Measurements from ENCODE around the gene LGI1.

The LGI1 gene

GRCh38 chr10:93757801-93758507 is at the start of gene LGI1:
Gene LGI1, plus strand, starts transcription at chr10:93757936. Its CDS starts 209 bp downstream, at chr10:93758145.
- no peak for DNase-seq (ENCODE audit: low read depth in 3 of 3, low spot score in 1 of 3)

GRCh38 chr10:93710333-93710909 is 47.3 kb upstream of the LGI1 start:
- DNase-seq (ENCODE audit: low read depth in 3 of 3, low spot score in 1 of 3) = no peak

GRCh38 chr10:93711891-93712290 is 45.8 kb upstream of the LGI1 start:
- no peak for DNase-seq (ENCODE audit: low read depth in 3 of 3, low spot score in 1 of 3)

- no peak for DNase-seq (ENCODE audit: low read depth in 3 of 3, low spot score in 1 of 3)
Measured at GRCh38 chr10:93712593-93712992, 45.1 kb upstream of the LGI1 start.

- no peak for DNase-seq (ENCODE audit: low read depth in 3 of 3, low spot score in 1 of 3)
Measured at GRCh38 chr10:93715345-93715744, 42.4 kb upstream of the LGI1 start.

- DNase-seq (ENCODE audit: low read depth in 3 of 3, low spot score in 1 of 3) = no peak
Measured at GRCh38 chr10:93716766-93717165, 41.0 kb upstream of the LGI1 start.

- DNase-seq (ENCODE audit: low read depth in 3 of 3, low spot score in 1 of 3) = no peak
Measured at GRCh38 chr10:93718937-93719725, 38.6 kb upstream of the LGI1 start.

GRCh38 chr10:93719901-93720300 is 37.8 kb upstream of the LGI1 start:
- no peak for DNase-seq (ENCODE audit: low read depth in 3 of 3, low spot score in 1 of 3)

GRCh38 chr10:93722550-93722949 is 35.2 kb upstream of the LGI1 start:
- DNase-seq (ENCODE audit: low read depth in 3 of 3, low spot score in 1 of 3) = no peak

- no peak for DNase-seq (ENCODE audit: low read depth in 3 of 3, low spot score in 1 of 3)
Measured at GRCh38 chr10:93723153-93723552, 34.6 kb upstream of the LGI1 start.

GRCh38 chr10:93726024-93726423 is 31.7 kb upstream of the LGI1 start:
- DNase-seq (ENCODE audit: low read depth in 3 of 3, low spot score in 1 of 3) = no peak

GRCh38 chr10:93741367-93741766 is 16.4 kb upstream of the LGI1 start:
- no peak for DNase-seq (ENCODE audit: low read depth in 3 of 3, low spot score in 1 of 3)

GRCh38 chr10:93742633-93743349 is 14.9 kb upstream of the LGI1 start:
- DNase-seq (ENCODE audit: low read depth in 3 of 3, low spot score in 1 of 3) = no peak

GRCh38 chr10:93745408-93746065 is 12.2 kb upstream of the LGI1 start:
- no peak for DNase-seq (ENCODE audit: low read depth in 3 of 3, low spot score in 1 of 3)

GRCh38 chr10:93746844-93747284 is 10.9 kb upstream of the LGI1 start:
- no peak for DNase-seq (ENCODE audit: low read depth in 3 of 3, low spot score in 1 of 3)

GRCh38 chr10:93749218-93749799 is 8.4 kb upstream of the LGI1 start:
- no peak for DNase-seq (ENCODE audit: low read depth in 3 of 3, low spot score in 1 of 3)

- no peak for DNase-seq (ENCODE audit: low read depth in 3 of 3, low spot score in 1 of 3)
Measured at GRCh38 chr10:93751124-93751523, 6.6 kb upstream of the LGI1 start.

- DNase-seq (ENCODE audit: low read depth in 3 of 3, low spot score in 1 of 3) = no peak
Measured at GRCh38 chr10:93751832-93752231, 5.9 kb upstream of the LGI1 start.

GRCh38 chr10:93752761-93753160 is 5.0 kb upstream of the LGI1 start:
- DNase-seq (ENCODE audit: low read depth in 3 of 3, low spot score in 1 of 3) = no peak

- DNase-seq (ENCODE audit: low read depth in 3 of 3, low spot score in 1 of 3) = no peak
Measured at GRCh38 chr10:93753621-93754250, 4.0 kb upstream of the LGI1 start.

Measured in stimulated activated CD4-positive, alpha-beta T cell treated with anti-CD3 and anti-CD28 coated beads, TNF-alpha, amount 100 ng/mL, for 1 hour (primary cell).